PC-3 (cell line): ENCODE results near the gene ZNF516. TPM values are rescaled to one million over a fixed set of nuclear protein-coding genes. Genes with fewer than 3 reads are reported as not detected.

Source experiments
- ATAC-seq: fragments of 200-7000 bp; cut with Tn5 transposase; 2 replicates; pipeline ENCODE4 v1.9.1; 2020; ENCODE audit warnings: mild to moderate bottlenecking, moderate library complexity
- BruUV-seq: library from RNA; stranded (reverse); fragments of 400-500 nt; replicated peaks from 2 replicates; lab custom pipeline; 2021; lab: Mats Ljungman, UMichigan
- CTCF ChIA-PET: fragments of 300-600 bp; sonication (Branson Sonifier 250); formaldehyde crosslinking; loops from one replicate; lab custom pipeline; 2022; ENCODE audit warnings: antibody characterized with exemption; lab: Charles Lee
- POLR2A ChIA-PET: fragments of 300-600 bp; sonication (Branson Sonifier 250); formaldehyde crosslinking; loops from one replicate; lab custom pipeline; 2022; ENCODE audit warnings: antibody characterized with exemption; ENCODE audit not compliant: unreplicated experiment; lab: Charles Lee
- DNase-seq: peaks from one replicate; pipeline ENCODE4 v3.0.0-alpha.2; 2015
- H2AFZ ChIP-seq: fragments of 300-600 bp; sonication (generic); 2 replicates; pipeline ENCODE4 v1.6.0; 2016; ENCODE audit warnings: antibody characterized with exemption, low read length
- H3F3A ChIP-seq: fragments of 300-600 bp; sonication (generic); one replicate; pipeline ENCODE4 v1.6.0; 2017; ENCODE audit warnings: antibody characterized with exemption, low read length, control low read depth, mild to moderate bottlenecking; ENCODE audit not compliant: unreplicated experiment
- H3K27ac ChIP-seq: fragments of 300-600 bp; sonication (generic); 2 replicates; pipeline ENCODE4 v1.5.1; 2016; ENCODE audit warnings: mild to moderate bottlenecking, low read length
- H3K27me3 ChIP-seq: fragments of 300-600 bp; sonication (generic); 2 replicates; pipeline ENCODE4 v1.6.1; 2016; ENCODE audit warnings: low read length, mixed read lengths
- H3K36me3 ChIP-seq: fragments of 300-600 bp; sonication (generic); 2 replicates; pipeline ENCODE4 v1.6.1; 2016; ENCODE audit warnings: low read depth, mixed run types, low read length, mixed read lengths
- H3K4me1 ChIP-seq: fragments of 300-600 bp; sonication (generic); 2 replicates; pipeline ENCODE4 v1.5.1; 2016; ENCODE audit warnings: low read length; ENCODE audit not compliant: insufficient read depth
- H3K4me2 ChIP-seq: fragments of 300-600 bp; sonication (generic); 2 replicates; pipeline ENCODE4 v1.6.0; 2016; ENCODE audit warnings: low read length
- H3K4me3 ChIP-seq: fragments of 300-600 bp; sonication (generic); 2 replicates; pipeline ENCODE4 v1.5.1; 2016; ENCODE audit warnings: mild to moderate bottlenecking, low read length, mixed read lengths
- H3K79me2 ChIP-seq: fragments of 300-600 bp; sonication (generic); 2 replicates; pipeline ENCODE4 v1.6.1; 2017; ENCODE audit warnings: low read length, mixed read lengths
- H3K9ac ChIP-seq: fragments of 300-600 bp; sonication (generic); 2 replicates; pipeline ENCODE4 v1.6.0; 2016; ENCODE audit warnings: mild to moderate bottlenecking, low read length
- H3K9me2 ChIP-seq: fragments of 300-600 bp; sonication (generic); replicated peaks from 2 replicates; pipeline ENCODE4 v1.6.1; 2016; ENCODE audit warnings: mixed run types, low read length, mixed read lengths
- H3K9me3 ChIP-seq: fragments of 300-600 bp; sonication (generic); 2 replicates; pipeline ENCODE4 v1.6.1; 2016; ENCODE audit warnings: low read length, mixed read lengths
- H4K20me1 ChIP-seq: fragments of 300-600 bp; sonication (generic); 2 replicates; pipeline ENCODE4 v1.6.1; 2016; ENCODE audit warnings: low read length, mixed read lengths
- CTCF ChIP-seq: fragments of 300-600 bp; sonication (generic); conservative IDR thresholded peaks from 2 replicates; pipeline ENCODE4 v1.5.1; 2017; ENCODE audit warnings: antibody characterized with exemption, low read depth, mild to moderate bottlenecking, low read length
- EZH2 ChIP-seq: fragments of 300-600 bp; sonication (generic); IDR thresholded peaks from one replicate; pipeline ENCODE4 v1.6.1; 2017; ENCODE audit warnings: antibody characterized with exemption, mild to moderate bottlenecking, low read length; ENCODE audit not compliant: unreplicated experiment
- EZH2phosphoT487 ChIP-seq: fragments of 300-600 bp; sonication (generic); IDR thresholded peaks from 2 replicates; pipeline ENCODE4 v1.6.1; 2018; ENCODE audit warnings: mild to moderate bottlenecking, antibody characterized with exemption, low read length, borderline replicate concordance
- intact Hi-C: fragments of 100-400 bp; cut with micrococcal nuclease; formaldehyde crosslinking; loops from 2 replicates; pipeline ENCODE4 v1.9.0; 2023
- total RNA-seq: library from RNA; depleted of rRNA; stranded (reverse); fragments of >200 nt; gene quantifications from 2 replicates; pipeline ENCODE4 v1.2.3, GENCODE V29; 2014

Gene ZNF516
- total RNA-seq, 1 experiment from 2014 or later, result 4.0 TPM

DNA sequence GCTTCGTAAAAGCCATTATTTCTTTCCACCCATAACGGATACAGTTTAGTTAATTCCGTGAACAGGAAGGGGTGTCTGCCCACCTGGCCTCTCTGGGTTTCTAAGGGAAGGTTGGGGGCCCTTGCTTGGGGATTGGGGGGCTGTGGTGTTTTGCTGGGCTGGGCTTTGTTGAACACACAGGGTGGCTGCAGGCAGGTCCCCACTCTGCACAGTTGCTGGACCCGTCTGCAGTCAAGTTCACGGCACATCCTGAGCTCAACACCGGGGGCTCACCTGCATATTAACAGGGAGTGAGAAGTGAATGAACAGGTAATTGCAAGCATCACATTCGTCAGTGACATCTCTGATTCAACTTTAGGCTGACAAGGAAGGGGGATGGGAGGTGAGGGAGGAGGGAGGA lies 109.0 kb downstream of the ZNF516 start:
- H3F3A ChIP-seq, result no peaks in the 10 kb centered on the region
- ChIA-PET POLR2A (interaction anchor here (0.6 kb wide), 1 partner anchor 256 kb away, joined by 4 read pairs; no protein-coding TSS in a partner anchor), CTCF (no interaction called here)
- intact Hi-C loops, result no loop called here
- no peak for DNase-seq
- no peaks in the 10 kb centered on the region for H3K9me3 ChIP-seq
- no peaks in the 10 kb centered on the region for H3K36me3 ChIP-seq
- H3K9ac ChIP-seq, result no peak overlapping the region
- no peaks in the 10 kb centered on the region for H4K20me1 ChIP-seq
- H3K4me3 ChIP-seq, result no peak overlapping the region
- H3K27ac ChIP-seq, result no peak overlapping the region
- no peaks in the 10 kb centered on the region for H3K4me1 ChIP-seq
- no peak for TF ChIP-seq CTCF
- no peak for TF ChIP-seq EZH2
- TF ChIP-seq EZH2phosphoT487, result no peak
- BruUV-seq, result no TSS peak
- no peaks in the 10 kb centered on the region for H3K79me2 ChIP-seq
- peaks cover 44% of the 10 kb centered on the region for H3K27me3 ChIP-seq
- no peaks in the 10 kb centered on the region for H3K9me2 ChIP-seq
- ATAC-seq, result no peak
- H3K4me2 ChIP-seq, result no peak overlapping the region
- no peak overlapping the region for H2AFZ ChIP-seq

DNA sequence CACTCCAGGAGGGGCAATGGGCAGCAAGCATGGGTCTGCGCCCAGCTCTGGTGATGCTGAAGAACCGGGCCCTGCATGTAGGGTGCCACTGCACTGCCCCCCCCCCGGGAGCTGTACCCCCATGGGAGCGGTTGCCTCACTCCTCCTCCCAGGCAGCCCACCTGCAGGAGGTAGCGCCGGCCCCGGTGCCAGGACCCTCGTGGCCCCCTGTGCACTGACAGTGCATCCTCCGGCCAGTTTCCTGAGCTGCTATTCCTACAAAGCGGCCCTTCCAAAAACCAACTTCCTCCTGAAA lies 109.4 kb downstream of the ZNF516 start:
- Histone ChIP-seq H3K4me2 (no peak overlapping the region), H3K36me3 (no peaks in the 10 kb centered on the region), H3K27ac (no peak overlapping the region), H3K79me2 (no peaks in the 10 kb centered on the region), H3F3A (no peaks in the 10 kb centered on the region), H3K9me2 (no peaks in the 10 kb centered on the region), H3K9ac (no peak overlapping the region), H2AFZ (no peak overlapping the region), H4K20me1 (no peaks in the 10 kb centered on the region), H3K9me3 (no peaks in the 10 kb centered on the region), H3K4me3 (no peak overlapping the region), H3K4me1 (no peaks in the 10 kb centered on the region), H3K27me3 (peaks cover 44% of the 10 kb centered on the region)
- intact Hi-C loops, result no loop called here
- ChIA-PET CTCF (no interaction called here), POLR2A (interaction anchor here (0.6 kb wide), 1 partner anchor 256 kb away, joined by 4 read pairs; no protein-coding TSS in a partner anchor)
- no peak for TF ChIP-seq CTCF
- TF ChIP-seq EZH2, result no peak
- no peak for TF ChIP-seq EZH2phosphoT487
- ATAC-seq, result no peak
- no TSS peak for BruUV-seq
- no peak for DNase-seq

DNA sequence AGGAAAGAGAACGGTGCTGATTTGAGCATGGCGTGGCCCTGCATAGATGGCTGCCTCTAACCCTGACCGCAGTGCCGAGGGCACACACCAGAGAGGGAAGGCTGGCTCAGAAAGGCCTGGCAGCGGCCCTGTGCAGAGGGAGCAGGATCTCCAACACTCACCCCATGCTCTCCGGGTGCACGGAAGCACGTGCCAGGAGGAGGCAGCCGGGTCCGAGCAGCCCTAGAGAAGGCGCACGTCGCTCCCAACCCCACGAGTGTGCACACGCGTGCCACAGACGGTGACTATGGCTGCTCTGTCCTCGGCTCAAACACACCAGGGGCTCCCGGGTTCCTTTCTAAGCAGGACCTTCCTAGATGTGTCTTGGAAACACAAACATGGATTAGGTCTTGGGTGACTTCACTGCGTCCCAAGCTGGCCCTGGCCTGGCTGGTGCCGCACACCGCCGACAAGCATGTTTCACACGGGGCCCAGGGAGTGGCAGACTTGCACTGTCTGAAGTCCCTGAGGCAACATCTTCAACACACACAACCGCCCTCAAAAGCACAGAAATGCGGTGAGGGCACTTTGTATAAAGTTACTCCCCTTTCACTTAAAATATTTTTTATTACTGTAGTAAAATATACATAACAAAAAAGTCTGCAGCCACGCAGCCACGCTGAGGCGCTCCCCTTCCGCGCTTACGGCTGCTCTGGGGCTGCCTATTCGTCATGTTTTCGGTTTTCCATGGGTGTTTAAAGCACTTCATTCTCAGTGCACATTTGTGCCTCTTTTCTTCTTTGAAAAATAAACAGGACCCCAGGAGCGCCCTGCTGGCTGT lies 110.0 kb downstream of the ZNF516 start:
- ATAC-seq (no peak), DNase-seq (no peak)
- CTCF ChIA-PET, result no interaction called here
- H3K9me3 ChIP-seq, result no peaks in the 10 kb centered on the region
- intact Hi-C loops, result no loop called here
- H3K9me2 ChIP-seq, result no peaks in the 10 kb centered on the region
- H3K4me3 ChIP-seq, result no peak overlapping the region
- H3K36me3 ChIP-seq, result no peaks in the 10 kb centered on the region
- no TSS peak for BruUV-seq
- no peak overlapping the region for H3K9ac ChIP-seq
- no peak overlapping the region for H2AFZ ChIP-seq
- TF ChIP-seq CTCF (no peak), EZH2phosphoT487 (no peak), EZH2 (no peak)
- no peaks in the 10 kb centered on the region for H3F3A ChIP-seq
- no peaks in the 10 kb centered on the region for H3K4me1 ChIP-seq
- H3K27me3 ChIP-seq, result peaks cover 44% of the 10 kb centered on the region
- H3K4me2 ChIP-seq, result no peak overlapping the region
- no peaks in the 10 kb centered on the region for H4K20me1 ChIP-seq
- no peak overlapping the region for H3K27ac ChIP-seq
- POLR2A ChIA-PET, result no interaction called here
- no peaks in the 10 kb centered on the region for H3K79me2 ChIP-seq
